ENCODE data around the gene MPZL1. TPM values are rescaled to one million over a fixed set of nuclear protein-coding genes. Genes with fewer than 3 reads are reported as not detected.
"Not testable (repeated sequence)": the region's sequence is repeated elsewhere in the genome, so short reads cannot be mapped to it uniquely, and the experiment has no call there.

Gene MPZL1
- total RNA-seq, 4 donors from 2014 or later, result 24.3 to 150 (median 82.3) TPM

DNA sequence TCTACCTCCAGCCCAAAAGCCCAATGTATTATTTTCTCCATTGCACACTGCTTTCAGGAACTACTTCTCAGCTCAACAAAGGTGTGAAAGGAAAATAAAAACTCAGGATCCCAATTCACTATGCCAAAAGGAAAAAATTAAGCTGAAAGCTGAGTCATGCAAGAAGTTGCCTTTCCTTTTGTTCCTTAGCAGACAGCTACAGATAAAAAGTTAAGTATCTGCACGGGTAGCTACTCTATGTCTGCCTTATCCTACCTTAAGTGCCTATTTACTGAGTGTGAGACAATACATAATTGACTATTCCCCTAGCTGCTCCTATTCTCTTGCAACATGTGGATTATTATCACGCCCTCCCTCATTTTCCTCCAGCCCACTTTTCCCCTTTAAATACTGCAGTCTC lies 108.1 kb downstream of the MPZL1 start:
- Histone ChIP-seq H3K27me3 (no peaks in the 10 kb centered on the region), H3K36me3 (no peaks in the 10 kb centered on the region), H3K4me3 (no peak overlapping the region), H3K4me1 (no peaks in the 10 kb centered on the region), H3K27ac (no peak overlapping the region), H3K9me3 (no peaks in the 10 kb centered on the region)
- intact Hi-C loops (cut with DNase I; ENCODE audit: low total_unique reads), result no loop called here
- DNase-seq, result no peak
- no peak for TF ChIP-seq POLR2A (IDR thresholded peaks at IDR 0.05)
- TF ChIP-seq, protein P1, sequence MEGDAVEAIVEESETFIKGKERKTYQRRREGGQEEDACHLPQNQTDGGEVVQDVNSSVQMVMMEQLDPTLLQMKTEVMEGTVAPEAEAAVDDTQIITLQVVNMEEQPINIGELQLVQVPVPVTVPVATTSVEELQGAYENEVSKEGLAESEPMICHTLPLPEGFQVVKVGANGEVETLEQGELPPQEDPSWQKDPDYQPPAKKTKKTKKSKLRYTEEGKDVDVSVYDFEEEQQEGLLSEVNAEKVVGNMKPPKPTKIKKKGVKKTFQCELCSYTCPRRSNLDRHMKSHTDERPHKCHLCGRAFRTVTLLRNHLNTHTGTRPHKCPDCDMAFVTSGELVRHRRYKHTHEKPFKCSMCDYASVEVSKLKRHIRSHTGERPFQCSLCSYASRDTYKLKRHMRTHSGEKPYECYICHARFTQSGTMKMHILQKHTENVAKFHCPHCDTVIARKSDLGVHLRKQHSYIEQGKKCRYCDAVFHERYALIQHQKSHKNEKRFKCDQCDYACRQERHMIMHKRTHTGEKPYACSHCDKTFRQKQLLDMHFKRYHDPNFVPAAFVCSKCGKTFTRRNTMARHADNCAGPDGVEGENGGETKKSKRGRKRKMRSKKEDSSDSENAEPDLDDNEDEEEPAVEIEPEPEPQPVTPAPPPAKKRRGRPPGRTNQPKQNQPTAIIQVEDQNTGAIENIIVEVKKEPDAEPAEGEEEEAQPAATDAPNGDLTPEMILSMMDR (IDR thresholded peaks at IDR 0.05), result no peak

DNA sequence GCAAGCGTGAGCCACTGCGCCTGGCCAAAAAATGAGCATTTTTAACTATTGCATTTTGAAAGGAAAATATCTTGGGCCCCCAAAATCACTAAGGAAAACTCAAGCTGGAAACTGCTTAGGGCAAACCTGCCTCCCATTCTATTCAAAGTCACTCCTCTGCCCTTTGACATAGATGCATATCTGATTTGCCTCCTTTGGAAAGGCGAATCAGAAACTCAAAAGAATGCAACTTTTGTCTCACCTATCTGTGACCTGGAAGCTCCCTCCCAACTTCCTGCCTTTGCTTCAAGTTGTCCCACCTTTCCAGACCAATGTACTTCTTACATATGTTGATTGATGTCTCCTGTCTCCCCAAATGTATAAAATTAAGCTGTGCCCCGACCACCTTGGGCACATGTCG lies 108.9 kb downstream of the MPZL1 start:
- H3K27me3 ChIP-seq; H3K9me3 ChIP-seq; intact Hi-C loops (cut with DNase I; ENCODE audit: low total_unique reads); H3K4me1 ChIP-seq; H3K27ac ChIP-seq; DNase-seq; H3K36me3 ChIP-seq; H3K4me3 ChIP-seq: not testable (repeated sequence)

DNA sequence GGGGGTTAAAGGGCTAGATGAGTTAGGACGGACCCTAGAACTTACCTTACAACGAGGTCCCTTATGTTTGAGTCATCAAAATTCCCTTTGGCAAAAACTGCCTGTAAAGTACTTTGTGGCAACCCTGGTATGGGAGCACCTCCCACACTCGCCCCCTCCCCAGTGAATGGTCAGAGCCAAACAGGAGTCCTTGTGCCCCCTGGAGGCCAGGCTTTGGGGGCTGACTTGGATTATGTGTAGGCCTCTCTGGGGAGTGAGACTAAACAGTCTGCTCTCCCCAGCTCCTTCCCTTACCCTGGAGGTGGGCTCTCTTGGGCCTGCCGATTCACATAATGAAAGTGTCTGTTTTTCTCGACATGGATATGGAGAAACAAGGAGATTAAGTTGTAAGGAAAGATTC lies 110.9 kb downstream of the MPZL1 start:
- Histone ChIP-seq H3K4me1 (no peaks in the 10 kb centered on the region), H3K27ac (no peak overlapping the region), H3K4me3 (no peak overlapping the region), H3K36me3 (no peaks in the 10 kb centered on the region), H3K27me3 (no peaks in the 10 kb centered on the region), H3K9me3 (no peaks in the 10 kb centered on the region)
- no peak for TF ChIP-seq POLR2A (IDR thresholded peaks at IDR 0.05)
- TF ChIP-seq, protein P1 (IDR thresholded peaks at IDR 0.05), result no peak
- no peak for DNase-seq
- intact Hi-C loops (cut with DNase I; ENCODE audit: low total_unique reads), result no loop called here

DNA sequence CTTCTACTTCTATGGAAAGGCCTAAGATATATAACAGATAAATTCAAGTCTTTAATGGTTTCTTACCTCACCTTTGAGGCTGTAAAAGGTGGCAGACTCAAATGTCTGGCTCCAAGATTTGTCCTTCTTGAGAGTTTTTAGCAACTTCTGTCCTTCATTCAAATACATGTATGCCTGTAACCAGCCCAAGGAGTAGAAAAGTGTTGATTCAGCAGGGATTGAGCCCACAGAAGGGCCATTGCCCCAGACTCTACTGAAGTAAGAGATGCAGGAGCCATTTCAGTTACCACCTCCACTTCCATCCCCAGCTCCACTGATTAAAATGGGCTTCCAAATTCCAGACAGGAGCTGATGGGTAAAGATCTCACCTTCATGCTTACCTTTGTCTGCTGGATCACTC lies 112.1 kb downstream of the MPZL1 start:
- no peak for TF ChIP-seq POLR2A (IDR thresholded peaks at IDR 0.05)
- TF ChIP-seq, protein P1 (IDR thresholded peaks at IDR 0.05), result no peak
- intact Hi-C loops (cut with DNase I; ENCODE audit: low total_unique reads), result no loop called here
- Histone ChIP-seq H3K4me1 (no peaks in the 10 kb centered on the region), H3K4me3 (no peak overlapping the region), H3K27me3 (no peaks in the 10 kb centered on the region), H3K9me3 (no peaks in the 10 kb centered on the region), H3K27ac (no peak overlapping the region), H3K36me3 (no peaks in the 10 kb centered on the region)
- DNase-seq, result no peak

DNA sequence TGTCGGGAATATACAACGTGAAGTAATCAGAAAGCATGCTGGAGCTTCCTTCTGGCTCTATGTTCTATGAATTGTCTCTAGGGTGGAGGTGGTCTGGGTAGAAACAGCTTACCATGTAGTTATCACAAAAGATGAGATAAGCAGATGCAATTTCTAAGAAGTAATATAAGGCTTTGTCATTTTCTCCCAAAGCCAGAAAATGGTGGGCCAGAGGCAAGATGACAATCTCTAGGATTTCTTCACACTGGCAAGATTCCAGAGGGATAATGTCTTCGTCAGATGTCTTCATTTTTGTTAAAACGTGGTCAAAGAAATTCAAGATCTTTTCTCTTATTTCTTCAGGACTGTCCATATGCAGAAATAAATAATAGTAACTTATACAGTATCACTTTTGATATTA lies 114.4 kb downstream of the MPZL1 start:
- no peaks in the 10 kb centered on the region for H3K27me3 ChIP-seq
- no peak for TF ChIP-seq POLR2A (IDR thresholded peaks at IDR 0.05)
- TF ChIP-seq, protein P1 (IDR thresholded peaks at IDR 0.05), result no peak
- no peak overlapping the region for H3K27ac ChIP-seq
- no peak for DNase-seq
- no peak overlapping the region for H3K4me3 ChIP-seq
- H3K9me3 ChIP-seq, result no peaks in the 10 kb centered on the region
- H3K4me1 ChIP-seq, result no peaks in the 10 kb centered on the region
- intact Hi-C loops (cut with DNase I; ENCODE audit: low total_unique reads), result no loop called here
- H3K36me3 ChIP-seq, result no peaks in the 10 kb centered on the region

DNA sequence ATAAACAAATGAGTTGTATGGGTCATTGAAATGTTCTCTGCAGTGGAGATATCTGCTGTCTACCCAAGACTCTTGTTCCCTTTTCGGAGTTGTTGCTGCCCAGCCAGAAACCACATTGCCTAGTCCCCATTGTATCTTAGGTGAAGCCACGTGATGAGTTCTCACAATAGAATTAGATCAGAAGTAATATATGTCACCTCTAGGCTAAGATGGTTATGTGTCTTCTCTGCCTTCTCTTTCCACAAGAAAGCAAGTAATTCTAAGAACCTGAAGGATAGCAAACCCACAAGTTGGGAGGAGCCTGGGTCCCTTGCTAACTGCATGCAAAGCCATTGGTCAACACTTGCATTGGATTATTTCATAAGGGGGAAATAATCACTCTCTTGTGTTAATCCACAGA lies 115.5 kb downstream of the MPZL1 start:
- no peaks in the 10 kb centered on the region for H3K36me3 ChIP-seq
- H3K27me3 ChIP-seq, result no peaks in the 10 kb centered on the region
- no peaks in the 10 kb centered on the region for H3K4me1 ChIP-seq
- intact Hi-C loops (cut with DNase I; ENCODE audit: low total_unique reads), result no loop called here
- no peaks in the 10 kb centered on the region for H3K9me3 ChIP-seq
- no peak overlapping the region for H3K27ac ChIP-seq
- no peak for DNase-seq
- H3K4me3 ChIP-seq, result no peak overlapping the region
- TF ChIP-seq, protein P1 (IDR thresholded peaks at IDR 0.05), result no peak
- no peak for TF ChIP-seq POLR2A (IDR thresholded peaks at IDR 0.05)

Data from uterus (tissue), 4 donors.